HG02981 (cell line): ENCODE measurements around the gene PRRG2.
"Not testable (repeated sequence)": the region's sequence is repeated elsewhere in the genome, so short reads cannot be mapped to it uniquely, and the experiment has no call there.

Experiments
- ATAC-seq: cut with Tn5 transposase; IDR thresholded peaks from one replicate; pipeline ENCODE4 v1.9.1; 2021; ENCODE audit warnings: mild to moderate bottlenecking, moderate library complexity; ENCODE audit not compliant: unreplicated experiment

PRRG2 gene

DNA sequence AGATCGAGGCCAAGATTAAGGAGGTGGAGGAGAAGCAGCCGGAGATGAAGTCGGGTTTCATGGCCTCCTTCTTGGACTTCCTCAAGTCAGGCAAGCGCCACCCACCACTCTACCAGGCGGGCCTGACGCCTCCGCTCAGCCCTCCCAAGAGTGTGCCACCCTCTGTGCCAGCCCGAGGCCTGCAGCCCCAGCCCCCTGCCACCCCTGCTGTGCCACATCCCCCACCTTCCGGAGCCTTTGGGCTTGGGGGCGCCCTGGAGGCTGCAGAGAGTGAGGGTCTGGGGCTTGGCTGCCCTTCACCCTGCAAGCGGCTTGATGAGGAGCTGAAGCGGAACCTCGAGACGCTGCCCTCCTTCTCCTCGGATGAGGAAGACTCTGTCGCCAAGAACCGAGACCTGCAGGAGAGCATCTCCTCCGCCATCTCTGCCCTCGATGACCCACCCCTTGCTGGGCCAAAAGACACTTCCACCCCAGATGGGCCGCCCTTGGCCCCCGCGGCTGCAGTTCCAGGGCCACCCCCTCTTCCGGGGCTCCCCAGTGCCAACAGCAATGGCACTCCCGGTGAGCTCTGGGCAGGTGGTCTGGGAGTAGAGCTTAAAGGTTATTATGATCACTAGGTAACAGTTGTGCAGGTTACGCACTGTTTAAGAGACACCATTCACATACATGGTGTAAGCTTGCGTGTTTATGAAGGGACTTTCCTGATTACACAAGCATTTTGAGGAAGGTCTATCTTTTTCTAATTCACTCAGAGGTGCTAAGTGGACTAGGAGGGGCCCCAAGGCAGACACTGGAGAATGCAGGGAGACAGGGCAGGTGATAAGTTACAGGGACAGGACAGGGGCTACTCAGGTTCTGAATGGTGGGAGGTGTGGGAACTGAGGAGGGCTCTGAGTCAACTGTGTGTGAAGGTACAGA, 18.5 kb downstream of the PRRG2 start:
- no peak for ATAC-seq

DNA sequence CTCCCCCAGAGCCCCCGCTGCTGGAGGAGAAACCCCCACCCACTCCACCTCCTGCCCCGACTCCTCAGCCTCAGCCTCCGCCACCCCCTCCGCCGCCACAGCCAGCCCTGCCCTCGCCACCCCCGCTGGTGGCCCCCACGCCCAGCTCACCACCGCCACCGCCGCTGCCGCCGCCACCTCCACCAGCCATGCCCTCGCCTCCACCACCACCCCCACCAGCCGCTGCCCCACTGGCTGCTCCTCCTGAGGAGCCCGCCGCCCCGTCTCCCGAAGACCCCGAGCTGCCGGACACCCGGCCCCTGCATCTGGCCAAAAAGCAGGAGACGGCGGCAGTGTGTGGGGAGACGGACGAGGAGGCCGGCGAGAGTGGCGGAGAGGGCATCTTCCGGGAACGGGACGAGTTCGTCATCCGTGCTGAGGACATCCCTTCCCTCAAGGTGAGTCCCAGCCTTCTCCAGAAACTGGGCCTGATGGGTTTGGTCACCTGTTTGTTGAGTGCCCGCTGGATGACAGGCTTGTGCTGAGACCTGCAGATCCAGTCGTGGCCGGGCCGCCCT, 20.4 kb downstream of the PRRG2 start:
- ATAC-seq = no peak

DNA sequence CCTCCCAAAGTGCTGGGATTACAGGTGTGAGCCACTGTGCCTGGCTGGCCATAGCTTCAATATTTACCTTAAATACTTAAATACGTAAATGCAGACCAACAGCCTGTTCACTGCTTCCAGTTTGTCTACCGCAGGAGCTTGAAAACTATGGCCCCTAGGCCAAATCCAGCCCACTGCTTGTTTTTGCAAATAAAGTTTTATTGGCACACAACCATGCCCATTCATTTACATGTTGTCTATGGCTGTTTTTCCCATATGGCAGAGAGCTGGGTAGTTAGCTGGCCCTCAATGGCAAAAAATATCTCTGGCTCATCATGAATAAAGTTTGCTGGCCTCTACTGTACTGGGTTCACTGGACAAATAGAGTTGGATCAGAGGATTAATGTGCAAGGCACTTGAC, 21.7 kb downstream of the PRRG2 start:
- ATAC-seq = no peak

DNA sequence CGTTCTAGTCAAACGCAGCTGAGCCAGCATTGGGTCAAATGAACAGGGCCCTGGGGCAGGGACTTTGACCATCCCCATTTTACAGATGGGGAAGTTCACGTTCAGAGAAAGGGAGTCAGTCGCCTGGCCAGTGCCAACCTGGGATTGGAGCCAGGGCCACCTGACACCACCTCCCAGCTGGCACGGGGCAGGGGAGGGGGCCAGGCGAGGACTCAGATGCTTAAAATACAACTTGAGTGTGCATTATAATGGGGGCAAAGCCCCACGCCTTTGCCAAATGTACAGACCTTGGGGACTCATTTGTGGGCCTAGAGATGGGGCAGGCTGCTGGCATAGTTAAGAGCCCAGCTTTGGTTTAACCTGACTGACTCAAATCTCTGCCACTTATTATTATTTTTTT, 24.5 kb downstream of the PRRG2 start:
- ATAC-seq = no peak

DNA sequence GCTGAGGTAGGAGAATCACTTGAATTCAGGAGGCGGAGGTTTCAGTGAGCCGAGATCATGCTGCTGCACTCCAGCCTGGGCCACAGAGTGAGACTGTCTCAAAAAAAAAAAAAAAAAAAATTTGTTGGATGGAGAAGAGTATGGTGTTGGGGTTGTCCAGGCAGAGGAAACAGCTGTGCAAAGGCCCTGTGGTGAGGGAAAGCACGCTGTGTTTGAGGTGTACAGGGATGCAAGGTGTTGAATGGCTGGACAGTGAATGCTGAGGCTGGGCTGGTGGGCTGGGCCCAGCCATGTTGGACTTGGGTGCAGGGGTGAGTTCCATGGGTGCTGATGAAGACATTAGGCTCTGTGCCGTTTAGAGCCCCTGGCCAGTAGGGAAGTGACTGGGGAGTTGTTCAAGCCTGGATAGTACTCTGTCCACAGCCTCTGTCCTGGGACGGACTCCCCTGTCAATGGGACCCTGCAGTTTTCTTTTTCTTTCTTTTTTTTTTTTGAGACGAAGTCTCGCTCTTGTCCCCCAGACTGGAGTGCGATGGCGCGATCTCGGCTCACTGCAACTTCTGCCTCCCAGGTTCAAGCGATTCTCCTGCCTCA, 28.5 kb downstream of the PRRG2 start:
- ATAC-seq = no peak

DNA sequence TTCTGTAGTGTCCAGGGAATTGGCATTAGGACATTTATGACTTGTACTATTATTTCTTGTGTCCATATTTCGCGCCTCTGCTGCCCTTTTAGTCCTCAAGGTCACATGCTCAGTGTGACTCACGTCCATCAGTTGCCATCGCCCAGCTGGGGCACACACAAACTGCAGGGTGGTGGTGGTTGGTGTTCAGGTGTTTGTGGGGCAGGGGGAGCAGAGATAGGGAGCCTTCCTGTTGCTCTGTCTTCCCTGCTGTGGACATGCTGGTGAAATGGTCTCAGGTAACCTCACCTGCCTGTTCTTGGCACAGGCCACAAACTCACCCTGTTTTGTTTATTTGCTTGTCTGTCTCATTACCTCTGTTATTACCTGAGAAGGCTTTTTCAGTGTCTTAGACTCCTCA, 32.3 kb downstream of the PRRG2 start:
- ATAC-seq = no peak

DNA sequence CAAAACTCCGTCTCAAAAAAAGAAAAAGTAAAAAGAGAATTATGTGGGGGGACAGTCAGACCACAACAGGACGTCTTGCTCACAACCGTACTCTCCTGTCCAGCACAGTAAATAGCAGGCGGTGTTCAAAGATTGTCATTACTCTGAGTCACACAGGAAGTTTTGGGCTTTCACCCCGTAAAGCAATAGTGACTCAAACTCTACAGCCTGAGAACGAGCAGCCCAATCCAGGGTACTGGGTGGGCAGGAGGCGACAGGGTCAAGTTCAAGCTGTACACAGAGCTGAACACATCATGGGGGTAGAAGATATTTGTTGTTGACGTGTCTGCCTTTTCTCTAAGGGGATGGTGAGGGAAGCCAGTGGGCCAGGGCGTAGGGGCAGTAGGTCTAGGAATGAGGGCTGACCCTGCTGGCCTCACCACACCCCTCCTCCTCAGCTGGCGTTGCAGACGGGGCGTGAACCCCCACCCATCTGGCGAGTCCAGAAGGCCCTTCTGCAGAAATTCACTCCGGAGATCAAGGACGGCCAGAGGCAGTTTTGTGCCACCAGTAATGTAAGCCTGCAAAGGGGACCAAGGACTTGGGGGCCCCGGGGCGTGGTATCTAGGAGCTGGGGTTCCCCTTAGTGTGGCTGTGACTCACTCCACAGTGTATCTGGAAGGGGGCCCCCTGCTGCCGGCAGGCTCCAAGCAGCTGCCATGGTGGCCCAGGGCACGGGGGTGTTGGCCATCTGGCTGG, 33.1 kb downstream of the PRRG2 start:
- no peak for ATAC-seq

DNA sequence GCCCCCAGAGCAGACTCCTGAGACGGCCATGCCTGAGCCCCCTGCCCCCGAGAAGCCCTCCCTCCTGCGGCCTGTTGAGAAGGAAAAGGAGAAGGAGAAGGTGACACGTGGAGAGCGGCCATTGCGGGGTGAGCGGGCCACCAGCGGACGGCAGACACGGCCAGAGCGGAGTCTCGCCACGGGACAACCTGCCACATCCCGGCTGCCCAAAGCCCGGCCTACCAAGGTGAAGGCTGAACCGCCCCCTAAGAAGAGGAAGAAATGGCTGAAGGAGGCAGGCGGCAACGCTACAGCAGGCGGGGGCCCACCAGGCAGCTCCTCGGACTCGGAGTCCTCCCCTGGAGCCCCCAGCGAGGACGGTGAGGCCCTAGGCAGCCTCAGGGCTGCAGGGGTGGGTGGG, 34.7 kb downstream of the PRRG2 start:
- ATAC-seq = no peak

DNA sequence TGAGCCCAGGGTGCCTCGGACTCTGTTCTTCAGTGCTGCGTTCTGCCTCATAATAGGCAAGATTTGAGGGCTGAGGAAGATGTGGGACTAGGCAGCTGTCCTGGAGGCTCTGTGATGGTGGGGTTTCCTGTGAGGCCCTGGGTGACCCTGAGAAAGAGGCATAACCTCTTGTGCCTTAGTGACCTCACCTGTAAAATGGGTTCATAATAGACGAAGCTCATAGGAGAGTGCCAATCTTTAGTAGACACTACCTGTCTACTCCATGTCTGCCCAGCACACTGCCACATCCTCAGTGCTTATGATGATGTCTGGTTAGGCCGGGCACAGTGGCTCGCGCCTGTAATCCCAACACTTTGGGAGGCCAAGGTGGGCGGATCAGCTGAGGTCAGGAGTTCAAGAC, 35.4 kb downstream of the PRRG2 start:
- ATAC-seq = no peak

DNA sequence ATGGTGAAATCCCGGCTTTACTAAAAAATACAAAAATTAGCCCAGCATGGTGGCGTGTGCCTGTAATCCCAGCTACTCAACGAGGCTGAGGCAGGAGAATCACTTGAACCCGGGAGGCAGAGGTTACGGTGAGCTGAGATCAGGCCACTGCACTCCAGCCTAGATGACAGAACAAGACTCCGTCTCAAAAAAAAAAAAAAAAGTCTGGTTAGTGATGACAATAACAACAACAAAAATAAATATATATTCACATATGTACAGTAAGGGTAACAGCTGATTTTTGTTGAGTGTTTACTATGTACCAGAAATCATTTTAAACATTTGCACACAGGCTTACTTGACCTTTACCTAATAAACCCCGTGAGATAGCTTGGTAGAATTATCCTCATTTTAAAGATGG, 35.8 kb downstream of the PRRG2 start:
- no peak for ATAC-seq

DNA sequence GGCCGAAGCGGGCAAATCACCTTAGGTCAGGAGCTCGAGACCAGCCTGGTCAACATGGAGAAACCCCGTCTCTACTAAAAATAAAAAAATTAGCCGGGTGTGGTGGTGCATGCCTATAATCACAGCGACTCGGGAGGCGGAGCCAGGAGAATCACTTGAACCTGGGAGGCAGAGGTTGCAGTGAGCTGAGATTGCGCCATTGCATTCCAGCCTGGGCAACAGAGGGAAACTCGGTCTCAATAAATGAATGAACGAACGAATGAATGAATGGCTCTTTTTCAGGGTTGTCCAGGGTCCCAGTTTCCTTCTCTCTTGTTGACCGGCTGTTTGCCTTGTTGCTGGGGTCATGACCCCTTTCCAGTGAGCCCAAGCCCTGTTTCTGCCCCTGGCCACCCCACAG, 36.7 kb downstream of the PRRG2 start:
- not testable (repeated sequence) for ATAC-seq

DNA sequence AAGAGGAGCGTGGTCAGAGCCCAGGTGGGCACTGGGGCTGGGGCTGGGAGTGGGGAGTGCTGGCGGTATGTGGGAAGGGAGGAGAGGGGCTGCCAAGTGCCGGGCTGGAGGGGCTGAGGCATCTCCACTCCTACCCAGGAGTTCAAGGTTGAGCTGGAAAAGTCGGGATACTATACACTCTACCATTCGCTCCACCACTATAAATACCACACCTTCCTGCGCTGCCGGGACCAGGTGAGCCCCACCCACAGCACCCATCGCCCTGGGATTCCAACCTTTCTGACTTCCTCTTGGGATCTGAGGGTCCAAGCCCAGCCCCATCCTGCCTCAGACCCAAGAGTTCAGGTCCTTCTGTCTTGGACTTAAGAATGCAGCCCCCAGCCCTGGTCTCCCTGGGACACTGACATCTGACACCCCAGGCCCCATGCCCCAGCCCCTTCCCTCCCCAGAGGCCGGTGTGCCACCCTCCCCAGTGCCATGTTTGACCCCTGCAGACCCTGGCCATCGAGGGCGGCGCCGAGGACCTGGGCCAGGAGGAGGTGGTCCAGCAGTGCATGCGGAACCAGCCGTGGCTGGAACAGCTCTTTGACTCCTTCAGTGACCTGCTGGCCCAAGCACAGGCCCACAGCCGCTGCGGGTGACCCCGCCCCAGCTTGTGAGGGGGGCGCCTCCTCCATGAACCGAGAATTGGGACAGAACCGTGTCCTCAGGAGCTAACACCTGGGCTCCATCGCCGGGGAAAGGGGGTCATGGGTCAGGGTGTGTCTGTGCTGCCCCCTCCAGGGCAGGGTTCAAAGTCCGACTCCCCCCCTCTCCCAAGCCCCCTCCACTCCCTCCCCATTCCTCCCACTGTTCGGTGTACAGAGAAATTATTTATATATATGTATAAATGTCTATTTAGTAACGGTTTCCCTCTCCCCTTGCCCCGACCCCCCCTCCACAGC, 44.1 kb downstream of the PRRG2 start:
- ATAC-seq = no peak

DNA sequence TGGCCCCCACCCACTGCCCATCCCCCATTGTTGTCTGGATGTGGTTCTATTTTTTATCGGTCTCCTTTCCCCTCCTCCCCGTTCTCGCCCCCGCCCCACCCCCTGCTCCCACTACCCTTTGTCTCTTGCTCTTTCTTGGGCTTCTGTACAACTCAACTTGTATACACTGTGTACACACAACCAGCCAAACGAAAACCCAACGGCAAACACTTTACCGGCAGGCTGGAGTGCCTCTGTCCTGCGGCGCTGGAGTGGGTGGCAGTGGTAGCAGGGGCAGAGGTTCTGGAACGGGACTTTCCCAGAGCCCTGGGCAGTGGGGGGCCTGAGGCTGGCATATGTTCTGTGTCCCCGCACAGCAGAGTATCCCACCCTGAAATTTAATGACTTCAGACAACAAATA, 45.1 kb downstream of the PRRG2 start:
- ATAC-seq = no peak

DNA sequence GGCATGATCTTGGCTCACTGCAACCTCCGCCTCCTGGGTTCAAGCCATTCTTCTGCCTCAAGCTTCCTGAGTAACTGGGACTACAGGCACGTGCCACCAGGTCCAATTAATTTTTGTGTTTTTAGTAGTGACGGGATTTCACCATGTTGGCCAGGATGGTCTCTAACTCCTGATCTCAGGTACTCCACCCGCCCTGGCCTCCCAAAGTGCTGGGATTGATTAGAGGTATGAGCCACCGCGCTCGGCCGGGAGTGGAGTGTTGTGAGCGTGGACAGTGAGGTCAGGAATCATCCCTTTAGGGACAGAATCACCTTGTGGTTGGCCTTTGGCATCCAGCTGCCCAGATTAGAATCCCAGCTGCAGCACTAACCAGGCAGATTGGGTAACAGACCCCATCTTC, 48.5 kb downstream of the PRRG2 start:
- ATAC-seq = no peak

DNA sequence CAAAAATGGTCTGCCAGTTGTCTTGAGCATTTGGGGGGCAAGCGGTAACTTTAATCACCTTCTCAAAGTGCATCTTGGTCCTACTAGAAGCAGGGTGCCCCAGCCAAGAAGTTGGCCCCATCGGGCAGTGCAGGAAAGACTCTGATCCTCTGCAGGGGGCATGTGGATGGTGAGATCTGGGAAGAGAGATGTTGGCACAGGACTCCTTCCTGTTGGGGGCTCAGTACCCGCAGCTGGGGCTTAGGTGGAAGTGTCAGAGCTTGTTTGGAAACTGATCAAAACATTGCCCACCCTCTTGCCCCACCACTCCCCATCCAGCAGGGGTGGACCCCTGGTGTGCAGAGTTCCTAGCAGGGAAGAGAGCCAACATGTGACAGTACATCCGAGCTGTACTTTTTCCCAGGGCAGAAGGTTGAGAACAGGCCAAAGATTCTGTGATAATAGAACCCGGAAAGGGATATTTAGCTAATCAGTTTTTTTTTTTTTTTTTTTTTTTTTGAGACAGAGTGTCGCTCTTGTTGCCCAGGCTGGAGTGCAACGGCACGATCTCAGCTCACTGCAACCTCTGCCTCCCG, 50.0 kb downstream of the PRRG2 start:
- ATAC-seq = no peak

DNA sequence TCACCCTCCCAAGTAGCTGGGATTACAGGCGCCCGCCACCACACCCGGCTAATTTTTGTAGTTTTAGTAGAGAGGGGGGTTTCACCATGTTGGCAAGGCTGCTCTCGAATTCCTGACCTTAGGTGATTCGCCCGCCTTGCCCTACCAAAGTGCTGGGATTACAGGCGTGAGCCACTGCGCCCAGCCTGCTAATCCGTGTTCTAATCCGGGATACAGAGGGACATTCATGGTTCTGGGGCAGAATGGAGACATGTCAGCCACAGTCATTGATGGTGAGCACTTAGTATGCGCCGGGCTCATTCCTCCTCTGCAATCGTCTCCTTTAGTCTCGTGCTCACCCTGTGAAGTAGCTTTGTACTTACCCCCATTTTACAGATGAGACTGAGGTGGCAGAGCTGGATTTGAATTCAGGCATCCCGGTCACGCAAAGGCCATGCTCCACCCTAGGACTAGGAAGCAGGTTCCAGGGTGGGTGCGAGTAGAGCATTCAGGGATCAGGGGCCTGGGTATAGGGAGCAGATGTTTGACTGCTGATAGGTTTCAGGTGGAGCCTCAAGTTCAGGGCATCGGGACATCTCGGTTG, 50.6 kb downstream of the PRRG2 start:
- ATAC-seq = no peak

DNA sequence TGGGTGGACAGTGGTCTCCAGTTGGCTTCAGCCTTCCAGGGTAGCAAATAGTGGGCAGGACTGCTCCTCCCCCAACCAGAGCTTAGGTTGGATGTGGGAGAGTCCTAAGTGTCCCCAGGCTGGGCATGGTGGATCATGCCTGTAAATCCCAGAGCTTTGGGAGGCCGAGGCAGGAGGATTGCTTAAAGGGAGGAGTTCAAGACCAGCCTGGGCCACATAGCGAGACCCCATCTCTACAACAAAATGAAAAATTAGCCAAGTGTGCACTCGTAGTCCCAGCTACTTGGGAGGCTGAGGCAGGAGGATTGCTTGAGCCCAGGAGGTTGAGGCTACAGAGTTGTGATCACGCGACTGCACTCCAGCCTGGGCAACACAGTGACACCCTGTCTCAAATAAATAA, 51.5 kb downstream of the PRRG2 start:
- ATAC-seq = no peak

DNA sequence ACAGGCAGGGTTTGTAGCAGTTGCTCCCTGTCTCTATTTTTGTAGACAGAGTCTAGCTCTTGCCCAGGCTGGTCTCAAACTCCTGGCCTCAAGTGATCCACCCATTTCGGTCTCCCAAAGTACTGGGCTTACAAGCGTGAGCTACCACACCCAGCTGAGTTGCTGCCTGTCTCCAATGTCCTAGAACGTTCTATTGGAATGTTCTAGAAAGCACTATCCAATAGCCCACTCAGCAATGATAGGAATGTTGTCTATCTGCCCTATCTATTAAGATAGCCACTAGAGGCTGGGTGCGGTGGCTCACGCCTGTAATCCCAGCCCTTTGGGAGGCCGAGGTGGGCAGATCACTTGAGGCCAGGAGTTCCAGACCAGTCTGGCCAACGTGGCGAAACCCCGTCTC, 52.2 kb downstream of the PRRG2 start:
- not testable (repeated sequence) for ATAC-seq

DNA sequence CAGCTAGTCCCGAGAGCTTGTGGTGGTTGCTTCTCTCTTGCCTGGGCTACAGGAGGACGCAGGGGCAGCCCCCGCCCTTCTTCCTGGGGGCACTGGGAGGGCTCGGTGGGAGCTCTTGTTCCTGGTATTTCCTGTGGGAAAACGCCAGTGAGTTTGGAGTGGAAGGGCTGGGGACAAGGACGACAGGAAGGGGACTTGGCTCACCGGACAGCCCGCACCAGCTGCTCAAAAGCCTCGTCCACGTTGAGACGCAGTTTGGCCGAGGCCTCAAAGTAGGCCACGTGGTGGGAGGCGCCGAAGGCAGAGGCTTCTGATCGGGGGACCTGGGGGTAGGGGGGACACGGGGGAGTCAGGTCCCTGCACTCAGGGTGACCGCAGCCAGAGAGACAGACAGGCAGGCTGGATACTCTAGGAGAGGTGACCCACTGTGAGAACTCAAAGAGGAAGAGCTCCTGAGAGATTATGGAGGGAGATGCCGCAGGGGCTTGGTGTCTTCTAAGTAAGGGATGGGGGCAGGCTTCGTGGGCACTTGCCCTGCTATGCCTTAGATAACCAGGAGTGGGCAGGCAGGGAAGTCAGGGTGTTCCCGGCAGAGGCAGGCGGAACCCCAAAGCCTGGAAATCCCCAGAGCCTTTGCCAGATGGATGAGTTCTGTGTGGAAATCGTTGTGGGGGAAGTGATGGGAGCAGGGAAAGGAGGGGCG, 54.6 kb downstream of the PRRG2 start:
- ATAC-seq = no peak
